ENCODE results near the gene ZBTB43. TPM values are rescaled to one million over a fixed set of nuclear protein-coding genes. Genes with fewer than 3 reads are reported as not detected.

Gene ZBTB43
- polyA plus RNA-seq, 1 donor from 2014 or later, result 13.7 TPM

Other genes with a start within 250 kb of the ZBTB43 start
- gene LMX1B, start 191.1 kb upstream of the ZBTB43 start, polyA plus RNA-seq, result not detected
- gene ZBTB34, start 55.6 kb downstream of the ZBTB43 start, polyA plus RNA-seq, result 1.2 TPM
- gene RALGPS1, start 109.7 kb downstream of the ZBTB43 start, polyA plus RNA-seq, result 8.0 TPM

Measured in IgD-negative memory B cell (primary cell).